ENCODE measurements around the gene SEL1L2.

GRCh38 chr20:13851279-13851678 is 139.1 kb downstream of the SEL1L2 start:
- TF ChIP-seq CTCF (IDR thresholded peaks at IDR 0.05) (no peak), POLR2A (IDR thresholded peaks at IDR 0.05) (no peak), EP300 (IDR thresholded peaks at IDR 0.05) (no peak)

Data from ovary (tissue), 3 donors.